ENCODE results near the gene ARHGAP30.

ARHGAP30 gene

DNA sequence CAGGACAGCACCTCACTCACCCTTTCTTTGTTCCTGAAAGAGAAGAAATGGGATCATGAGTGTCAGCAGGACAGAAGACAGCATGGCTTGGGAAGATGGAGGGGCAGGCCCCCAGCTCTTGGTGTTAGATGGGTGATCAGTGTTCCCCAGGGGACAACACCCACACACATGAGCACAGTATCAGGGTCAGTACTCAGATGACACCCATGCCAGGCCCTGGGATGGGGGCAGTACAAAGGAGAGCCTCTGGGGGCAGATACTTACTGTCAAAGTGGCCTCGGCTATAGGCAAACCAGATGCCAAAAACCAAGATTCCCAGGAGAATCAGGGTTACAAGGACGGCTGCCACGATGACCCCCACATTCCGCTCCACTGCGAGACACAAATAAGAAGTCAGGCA is 70.3 kb downstream of the ARHGAP30 start:
- Histone ChIP-seq H3K27me3 (ENCODE audit: control insufficient read depth, low read length) (no peaks in the 10 kb centered on the region), H3K9me3 (ENCODE audit: control insufficient read depth, insufficient read depth, low read length) (no peaks in the 10 kb centered on the region), H3K4me2 (ENCODE audit: low read length) (no peak overlapping the region), H3K4me1 (ENCODE audit: control insufficient read depth, low read length) (no peaks in the 10 kb centered on the region), H3K4me3 (ENCODE audit: low read length) (no peak overlapping the region), H3K79me2 (ENCODE audit: control insufficient read depth, low read length) (no peaks in the 10 kb centered on the region), H3K27ac (ENCODE audit: low read depth, low read length) (no peak overlapping the region), H3K36me3 (ENCODE audit: control insufficient read depth, low read length) (peaks cover 5% of the 10 kb centered on the region; the same call in 1 of the 2 replicates), H3F3A (ENCODE audit: control insufficient read depth, insufficient read depth) (no peaks in the 10 kb centered on the region), H3K9me2 (replicated peaks; ENCODE audit: control insufficient read depth, low read length) (no peaks in the 10 kb centered on the region), H4K20me1 (ENCODE audit: control insufficient read depth, insufficient read depth, low read depth, low read length) (no peaks in the 10 kb centered on the region; the same call in 1 of the 2 replicates)
- no peak for TF ChIP-seq EZH2phosphoT487 (IDR thresholded peaks at IDR 0.05; ENCODE audit: borderline replicate concordance, low read length)
- TF ChIP-seq, protein P1, sequence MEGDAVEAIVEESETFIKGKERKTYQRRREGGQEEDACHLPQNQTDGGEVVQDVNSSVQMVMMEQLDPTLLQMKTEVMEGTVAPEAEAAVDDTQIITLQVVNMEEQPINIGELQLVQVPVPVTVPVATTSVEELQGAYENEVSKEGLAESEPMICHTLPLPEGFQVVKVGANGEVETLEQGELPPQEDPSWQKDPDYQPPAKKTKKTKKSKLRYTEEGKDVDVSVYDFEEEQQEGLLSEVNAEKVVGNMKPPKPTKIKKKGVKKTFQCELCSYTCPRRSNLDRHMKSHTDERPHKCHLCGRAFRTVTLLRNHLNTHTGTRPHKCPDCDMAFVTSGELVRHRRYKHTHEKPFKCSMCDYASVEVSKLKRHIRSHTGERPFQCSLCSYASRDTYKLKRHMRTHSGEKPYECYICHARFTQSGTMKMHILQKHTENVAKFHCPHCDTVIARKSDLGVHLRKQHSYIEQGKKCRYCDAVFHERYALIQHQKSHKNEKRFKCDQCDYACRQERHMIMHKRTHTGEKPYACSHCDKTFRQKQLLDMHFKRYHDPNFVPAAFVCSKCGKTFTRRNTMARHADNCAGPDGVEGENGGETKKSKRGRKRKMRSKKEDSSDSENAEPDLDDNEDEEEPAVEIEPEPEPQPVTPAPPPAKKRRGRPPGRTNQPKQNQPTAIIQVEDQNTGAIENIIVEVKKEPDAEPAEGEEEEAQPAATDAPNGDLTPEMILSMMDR (IDR thresholded peaks at IDR 0.05; ENCODE audit: low read depth, low read length, poor library complexity, severe bottlenecking), result no peak

DNA sequence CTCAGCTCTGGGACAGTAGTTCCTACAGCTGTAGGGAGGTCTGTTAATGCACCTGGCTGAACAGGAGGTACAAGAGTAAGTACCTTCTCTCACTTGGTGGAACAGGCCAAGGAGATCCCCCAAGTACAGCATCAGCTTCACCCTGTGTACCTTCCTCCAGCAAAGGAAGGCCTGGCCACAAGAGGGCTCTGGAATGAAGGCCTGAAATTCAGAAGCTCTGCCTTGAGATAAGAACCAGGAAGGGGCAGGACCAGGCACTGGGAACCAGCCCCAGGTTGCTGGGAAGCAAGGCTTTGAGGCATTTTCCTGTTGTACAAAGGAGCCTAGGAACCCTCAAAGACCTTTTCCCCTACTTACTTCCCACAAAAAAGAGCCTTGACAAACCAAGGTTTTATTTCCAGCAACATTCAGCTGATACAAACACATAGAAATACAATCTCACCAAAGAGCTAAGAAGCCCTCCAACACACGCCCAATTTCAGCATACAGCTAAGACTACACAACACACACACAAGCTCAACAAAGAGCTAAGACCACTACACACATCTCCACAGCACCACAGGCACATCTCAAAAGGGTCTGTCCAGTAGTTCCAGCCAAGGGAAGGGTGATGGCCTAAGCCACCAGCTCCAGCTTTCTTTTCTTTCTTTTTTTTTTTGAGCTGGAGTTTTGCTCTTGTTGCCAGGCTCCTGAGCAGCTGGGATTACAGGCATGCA is 72.2 kb downstream of the ARHGAP30 start:
- Histone ChIP-seq H3K9me3 (ENCODE audit: control insufficient read depth, insufficient read depth, low read length) (no peaks in the 10 kb centered on the region), H3K27me3 (ENCODE audit: control insufficient read depth, low read length) (no peaks in the 10 kb centered on the region), H4K20me1 (ENCODE audit: control insufficient read depth, insufficient read depth, low read depth, low read length) (no peaks in the 10 kb centered on the region; the same call in 1 of the 2 replicates), H3K79me2 (ENCODE audit: control insufficient read depth, low read length) (no peaks in the 10 kb centered on the region), H3K4me1 (ENCODE audit: control insufficient read depth, low read length) (no peaks in the 10 kb centered on the region), H3K36me3 (ENCODE audit: control insufficient read depth, low read length) (peaks cover 5% of the 10 kb centered on the region; the same call in 1 of the 2 replicates), H3F3A (ENCODE audit: control insufficient read depth, insufficient read depth) (0 out of 2 replicates have a peak, but pooled peaks cover 4% of the 10 kb centered on the region), H3K27ac (ENCODE audit: low read depth, low read length) (no peak overlapping the region), H3K9me2 (replicated peaks; ENCODE audit: control insufficient read depth, low read length) (no peaks in the 10 kb centered on the region), H3K4me3 (ENCODE audit: low read length) (no peak overlapping the region), H3K4me2 (ENCODE audit: low read length) (no peak overlapping the region)
- TF ChIP-seq EZH2phosphoT487 (IDR thresholded peaks at IDR 0.05; ENCODE audit: borderline replicate concordance, low read length), result no peak
- TF ChIP-seq, protein P1 (IDR thresholded peaks at IDR 0.05; ENCODE audit: low read depth, low read length, poor library complexity, severe bottlenecking), result peak; percentile 66

Measured in DOHH2 (cell line).